Measurements from ENCODE around the gene ENOX1. TPM values are rescaled to one million over a fixed set of nuclear protein-coding genes. Genes with fewer than 3 reads are reported as not detected.

Gene ENOX1
- total RNA-seq, 1 experiment from 2014 or later = 0.26 TPM

- no peak for TF ChIP-seq AR (CRISPR knock-in tag; IDR thresholded peaks at IDR 0.05)
- no peak for TF ChIP-seq OVOL2 (CRISPR knock-in tag; IDR thresholded peaks at IDR 0.05; ENCODE audit: borderline replicate concordance)
- no peak for TF ChIP-seq ZNF219 (CRISPR knock-in tag; IDR thresholded peaks at IDR 0.05; ENCODE audit: borderline replicate concordance)
- no peak for TF ChIP-seq EMX1 (CRISPR knock-in tag; IDR thresholded peaks at IDR 0.05)
- no peak for TF ChIP-seq ZNF263 (CRISPR knock-in tag; IDR thresholded peaks at IDR 0.05; ENCODE audit: low read depth)
- TF ChIP-seq HMGA2 (CRISPR knock-in tag; IDR thresholded peaks at IDR 0.05) = no peak
- TF ChIP-seq TEAD1 (CRISPR knock-in tag; IDR thresholded peaks at IDR 0.05) = no peak
- no peak for TF ChIP-seq GTF2I (CRISPR knock-in tag; conservative IDR thresholded peaks at IDR 0.05)
- no peak for TF ChIP-seq ZNF423 (CRISPR knock-in tag; IDR thresholded peaks at IDR 0.05)
Measured at GRCh38 chr13:43669964-43670363, 116.8 kb downstream of the ENOX1 start (continued).

- no peaks in the 10 kb centered on the region for H3K27me3 Mint-ChIP-seq (ENCODE audit: low read depth)
- ATAC-seq (peak; percentile 60), DNase-seq (ENCODE audit: low spot score) (no peak)
- peaks cover 30% of the 10 kb centered on the region for H3K4me1 Mint-ChIP-seq
- no peak overlapping the region for H3K4me3 Mint-ChIP-seq
- ChIA-PET POLR2A (no interaction called here), CTCF (no interaction called here)
- TF ChIP-seq GTF2I (CRISPR knock-in tag; conservative IDR thresholded peaks at IDR 0.05) = no peak
- no peak for TF ChIP-seq FOXP1 (CRISPR knock-in tag; IDR thresholded peaks at IDR 0.05; ENCODE audit: borderline replicate concordance)
- TF ChIP-seq NFATC4 (CRISPR knock-in tag; IDR thresholded peaks at IDR 0.05) = no peak
- TF ChIP-seq KAT7 (CRISPR knock-in tag; IDR thresholded peaks at IDR 0.05; ENCODE audit: borderline replicate concordance) = no peak
- TF ChIP-seq ZNF416 (CRISPR knock-in tag; IDR thresholded peaks at IDR 0.05) = no peak
- TF ChIP-seq ZNF532 (CRISPR knock-in tag; IDR thresholded peaks at IDR 0.05; ENCODE audit: borderline replicate concordance) = no peak
- no peak for TF ChIP-seq JAZF1 (CRISPR knock-in tag; IDR thresholded peaks at IDR 0.05)
- TF ChIP-seq PRDM15 (CRISPR knock-in tag; IDR thresholded peaks at IDR 0.05) = no peak
- no peak for TF ChIP-seq ARID4B (CRISPR knock-in tag; IDR thresholded peaks at IDR 0.05; ENCODE audit: borderline replicate concordance)
- TF ChIP-seq ZNF138 (CRISPR knock-in tag; conservative IDR thresholded peaks at IDR 0.05) = no peak
- H3K9me3 Mint-ChIP-seq = no peaks in the 10 kb centered on the region; the same call in 1 of the 2 replicates
- no peaks in the 10 kb centered on the region for H3K36me3 Mint-ChIP-seq
- H3K27ac Mint-ChIP-seq = no peak overlapping the region
Measured at GRCh38 chr13:43669101-43669500, 117.7 kb downstream of the ENOX1 start.
